22Rv1 (cell line): Measurements from ENCODE around the gene FTL.

ENCODE experiments used
- CTCF ChIP-seq: fragments of 450-650 bp; IDR thresholded peaks from 2 replicates; pipeline ENCODE4 v1.5.1; 2017; ENCODE audit warnings: mild to moderate bottlenecking
- ZFX ChIP-seq: fragments of 450-650 bp; IDR thresholded peaks from 2 replicates; pipeline ENCODE4 v1.6.1; 2017; ENCODE audit warnings: antibody characterized with exemption, borderline replicate concordance

- no peak for TF ChIP-seq CTCF
- no peak for TF ChIP-seq ZFX
Observed at GRCh38 chr19:48958006-48958405, 7.1 kb upstream of the FTL start.
